GM18508 (cell line): Measurements from ENCODE around the gene PELI3.
"Not testable (repeated sequence)": the region's sequence is repeated elsewhere in the genome, so short reads cannot be mapped to it uniquely, and the experiment has no call there.

Source experiments
- ATAC-seq: cut with Tn5 transposase; IDR thresholded peaks from one replicate; pipeline ENCODE4 v1.9.1; 2021; ENCODE audit warnings: moderate number of reproducible peaks; ENCODE audit not compliant: insufficient read depth, unreplicated experiment

The PELI3 gene

GRCh38 chr11:66440940-66441282 is 25.8 kb upstream of the PELI3 start:
- not testable (repeated sequence) for ATAC-seq

DNA sequence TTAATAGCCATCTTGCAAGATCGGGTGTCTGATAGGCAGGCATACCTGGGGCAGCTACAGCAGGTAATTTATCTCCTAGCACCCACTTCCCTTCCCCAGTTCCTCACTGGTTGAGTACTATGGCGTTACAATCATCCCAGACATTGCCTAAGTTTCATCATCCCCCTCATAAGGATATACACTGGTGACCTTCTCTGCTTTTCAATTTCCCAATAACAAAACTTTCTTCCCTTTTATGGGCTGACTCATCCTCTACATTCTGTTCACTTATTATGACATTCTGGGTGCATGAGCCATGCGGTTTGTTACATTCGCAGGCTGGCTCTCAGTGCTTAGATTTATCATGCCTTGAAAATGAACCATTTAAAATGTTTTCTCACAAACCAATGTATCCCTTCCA is 23.1 kb upstream of the PELI3 start:
- no peak for ATAC-seq

DNA sequence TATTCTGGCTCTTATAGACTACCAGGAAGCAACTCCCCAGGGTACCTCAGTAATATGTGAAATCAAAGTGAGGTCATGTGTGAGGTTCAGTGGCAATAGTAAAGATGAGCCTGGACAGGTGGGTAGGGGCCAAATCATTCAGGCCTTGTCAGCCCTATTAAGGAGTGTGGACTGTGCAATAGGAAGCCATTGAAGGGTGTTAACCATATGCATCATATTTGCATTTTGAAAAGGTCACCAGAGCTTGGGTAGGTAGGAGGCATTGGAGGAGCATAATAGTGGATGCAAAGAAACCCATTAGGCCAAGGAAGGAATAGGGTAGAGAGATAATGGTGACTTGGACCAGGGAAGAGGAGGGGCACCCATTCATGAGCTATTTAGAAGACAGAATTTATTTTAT is 19.7 kb upstream of the PELI3 start:
- no peak for ATAC-seq

GRCh38 chr11:66448523-66448922 is 18.2 kb upstream of the PELI3 start:
- ATAC-seq = no peak

DNA sequence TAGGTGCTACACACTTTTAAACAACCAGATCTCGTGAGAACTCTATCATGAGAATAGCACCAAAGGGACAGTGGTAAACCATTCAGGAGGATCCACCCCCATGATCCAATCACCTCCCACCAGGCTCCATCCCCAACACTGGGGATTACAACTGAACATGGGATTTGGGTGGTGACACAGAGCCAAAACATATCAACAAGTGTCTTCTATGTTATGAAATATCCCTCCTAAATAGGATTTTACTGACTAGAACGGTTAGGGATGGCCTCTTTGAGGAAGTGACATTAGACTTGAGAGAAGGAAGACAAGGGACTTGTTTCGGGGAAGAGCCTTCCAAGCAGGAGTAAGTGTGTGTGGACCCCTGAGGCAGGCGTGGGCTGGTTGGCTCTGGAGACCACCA is 16.1 kb upstream of the PELI3 start:
- no peak for ATAC-seq

GRCh38 chr11:66451663-66452062 is 15.0 kb upstream of the PELI3 start:
- ATAC-seq = no peak

- ATAC-seq = no peak
Observed at GRCh38 chr11:66454247-66454646, 12.5 kb upstream of the PELI3 start.

- no peak for ATAC-seq
Observed at GRCh38 chr11:66454828-66455227, 11.9 kb upstream of the PELI3 start.

DNA sequence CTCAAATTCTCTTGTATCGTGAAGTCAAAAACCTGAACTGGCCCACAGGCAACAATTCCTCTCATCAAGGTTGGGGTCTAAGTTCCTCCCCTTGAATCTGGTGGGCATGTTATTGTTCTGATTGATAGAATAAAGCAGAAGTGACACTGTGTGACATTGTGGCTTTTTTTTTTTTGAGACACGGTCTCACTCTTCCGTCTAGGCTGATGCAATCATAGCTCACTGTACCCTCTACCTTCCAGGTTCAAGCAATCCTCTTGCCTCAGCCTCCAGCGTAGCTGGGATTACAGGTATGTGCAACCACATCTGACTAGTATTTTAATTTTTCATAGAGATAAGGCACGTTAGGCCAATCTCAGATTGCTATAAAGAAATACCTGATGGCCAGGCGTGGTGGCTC is 8.9 kb upstream of the PELI3 start:
- no peak for ATAC-seq

- ATAC-seq = no peak
Observed at GRCh38 chr11:66459138-66459778, 7.4 kb upstream of the PELI3 start.

- no peak for ATAC-seq
Observed at GRCh38 chr11:66462010-66462409, 4.7 kb upstream of the PELI3 start.

DNA sequence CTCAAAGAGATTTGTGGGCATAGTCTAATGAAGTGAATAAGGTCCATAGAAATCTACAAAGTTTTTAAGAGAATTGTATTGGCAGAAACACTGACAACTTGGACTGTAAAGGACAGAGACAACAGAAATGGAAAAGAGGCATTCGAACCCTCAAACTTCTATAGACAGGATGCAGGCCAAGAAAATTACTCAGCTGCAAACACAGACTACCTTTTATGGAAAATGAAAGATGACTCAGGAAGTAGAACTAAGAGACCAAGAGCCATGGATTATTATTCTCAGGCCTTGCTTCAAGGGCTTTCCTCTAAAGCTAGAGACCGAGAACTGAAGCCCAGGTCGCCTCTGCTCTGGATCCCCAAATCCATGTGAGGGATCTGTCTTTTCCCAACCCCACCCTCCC is 3.8 kb upstream of the PELI3 start:
- no peak for ATAC-seq

DNA sequence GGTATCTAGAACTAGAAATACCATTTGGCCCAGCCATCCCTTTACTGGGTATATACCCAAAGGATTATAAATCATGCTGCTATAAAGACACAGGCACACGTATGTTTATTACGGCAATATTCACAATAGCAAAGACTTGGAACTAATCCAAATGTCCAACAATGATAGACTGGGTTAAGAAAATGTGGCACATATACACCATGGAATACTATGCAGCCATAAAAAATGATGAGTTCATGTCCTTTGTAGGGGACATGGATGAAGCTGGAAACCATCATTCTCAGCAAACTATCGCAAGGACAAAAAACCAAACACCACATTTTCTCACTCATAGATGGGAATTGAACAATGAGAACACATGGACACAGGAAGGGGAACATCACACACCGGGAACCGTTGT is 2.6 kb upstream of the PELI3 start:
- ATAC-seq = not testable (repeated sequence)

- ATAC-seq = no peak
Observed at GRCh38 chr11:66464916-66465315, 1.8 kb upstream of the PELI3 start.

DNA sequence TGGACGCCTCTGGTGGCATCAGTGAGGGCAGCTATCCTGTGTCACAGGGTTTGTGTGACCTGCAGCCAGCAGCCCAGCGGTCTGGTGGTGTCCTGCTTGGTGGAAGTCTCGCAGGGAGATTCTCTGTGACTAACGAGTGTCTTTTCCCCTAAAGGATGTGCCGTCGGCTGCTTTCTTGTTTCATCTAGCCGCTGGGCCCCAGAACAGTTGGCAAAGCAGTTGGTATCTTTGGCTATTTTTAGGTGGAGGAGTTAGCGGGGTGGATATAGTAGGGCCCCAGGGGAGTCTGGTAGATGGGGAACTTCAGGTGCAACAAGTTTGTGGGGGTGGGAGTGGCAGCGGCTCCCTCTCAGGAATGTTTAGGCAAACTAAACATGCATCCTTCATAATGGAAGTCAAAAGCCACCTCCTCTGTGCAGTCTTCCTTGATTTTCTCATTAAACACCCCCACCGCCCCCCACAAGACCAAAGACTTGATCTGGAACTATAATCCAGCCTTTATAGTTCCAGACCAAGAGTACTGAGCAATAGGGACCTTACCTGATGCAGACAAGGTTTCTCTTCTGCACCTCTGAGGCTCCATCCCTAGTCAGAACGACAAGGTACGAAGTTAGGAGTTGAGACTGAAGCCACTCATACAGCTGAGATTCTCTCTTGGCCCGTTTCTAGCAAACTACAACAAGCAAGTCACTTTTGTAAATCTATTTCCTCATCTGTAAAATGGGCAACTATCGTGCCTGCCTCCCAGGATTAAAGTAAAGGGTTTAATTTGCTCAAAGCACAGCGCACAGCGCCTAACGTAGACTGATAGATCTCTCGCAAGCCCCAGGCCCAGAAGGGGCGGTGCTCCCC is 1.1 kb upstream of the PELI3 start:
- no peak for ATAC-seq

DNA sequence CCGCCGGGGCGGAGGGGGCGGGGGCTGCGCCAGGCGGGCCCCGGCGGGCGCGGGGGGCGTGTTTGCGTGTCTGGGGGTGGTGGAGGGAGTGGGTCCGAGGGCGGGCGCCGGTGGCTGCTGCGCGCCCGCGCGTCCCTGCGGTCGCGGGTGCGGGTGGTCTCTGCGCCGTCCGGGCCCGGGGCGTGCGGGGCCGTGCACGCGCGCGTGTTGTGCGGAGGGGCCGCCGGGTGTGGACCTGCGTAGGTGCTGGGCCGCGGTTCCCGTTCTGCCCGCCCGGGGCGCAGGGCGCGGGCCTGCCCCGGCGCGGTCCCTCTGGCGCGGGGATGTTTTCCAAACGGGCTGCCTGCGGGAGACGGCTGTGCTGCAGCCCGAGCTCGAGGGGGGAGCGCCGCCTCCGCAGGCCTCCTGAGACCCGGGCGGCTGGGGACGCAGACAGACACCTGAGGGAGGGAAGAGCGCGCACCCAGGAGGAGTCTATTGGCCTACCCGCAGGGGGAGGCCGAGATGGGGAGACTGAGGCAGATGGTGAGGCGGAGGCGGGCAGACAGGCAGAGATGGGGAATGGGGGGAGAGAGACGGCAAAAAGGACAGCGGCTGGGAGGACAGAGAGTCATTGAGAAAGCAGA is 442 bp downstream of the PELI3 start:
- ATAC-seq = no peak

GRCh38 chr11:66467756-66468155 is 1.1 kb downstream of the PELI3 start:
- no peak for ATAC-seq

DNA sequence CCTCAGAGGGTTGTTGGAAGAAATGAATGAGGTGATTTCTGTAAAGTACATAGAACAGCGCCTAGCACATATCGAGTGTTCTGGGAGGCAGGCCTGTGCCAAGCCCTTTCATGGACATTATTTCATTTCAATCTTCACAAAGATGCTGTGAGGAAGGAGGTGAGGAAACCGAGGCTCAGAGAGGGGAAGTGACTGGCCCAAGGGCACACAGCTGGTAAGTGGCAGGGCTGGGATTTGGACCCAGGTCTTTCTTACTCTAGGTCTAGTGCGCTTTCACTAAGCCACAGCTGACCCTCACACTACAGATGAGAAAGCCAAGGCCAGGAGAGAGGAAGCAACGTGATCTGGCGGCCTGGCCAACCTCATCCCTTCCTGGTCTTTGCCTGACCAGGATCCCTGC is 2.0 kb downstream of the PELI3 start:
- ATAC-seq = no peak

GRCh38 chr11:66469441-66469840 is 2.7 kb downstream of the PELI3 start:
- no peak for ATAC-seq

GRCh38 chr11:66470015-66470414 is 3.3 kb downstream of the PELI3 start:
- ATAC-seq = no peak

GRCh38 chr11:66471142-66471541 is 4.4 kb downstream of the PELI3 start:
- no peak for ATAC-seq

DNA sequence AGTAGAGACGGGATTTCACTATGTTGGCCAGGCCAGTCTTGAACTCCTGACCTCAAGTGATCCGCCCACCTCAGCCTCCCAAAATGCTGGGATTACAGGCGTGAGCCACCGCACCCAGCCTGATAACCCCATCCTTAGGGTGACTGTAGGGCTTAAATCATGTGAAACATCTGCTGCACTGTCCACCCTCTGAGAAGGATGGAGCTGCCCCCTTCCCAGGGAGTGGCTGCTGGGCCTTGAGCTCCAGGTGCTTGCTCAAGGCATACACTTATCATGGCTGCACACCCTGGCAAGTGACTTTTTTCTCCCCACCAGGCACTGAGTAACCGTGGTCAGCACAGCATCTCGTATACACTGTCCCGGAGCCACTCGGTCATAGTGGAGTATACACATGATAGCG is 5.3 kb downstream of the PELI3 start:
- no peak for ATAC-seq
